ENCODE measurements around the gene TUBAL3. TPM values are rescaled to one million over a fixed set of nuclear protein-coding genes. Genes with fewer than 3 reads are reported as not detected.
"Not testable (repeated sequence)": the region's sequence is repeated elsewhere in the genome, so short reads cannot be mapped to it uniquely, and the experiment has no call there.

TUBAL3 gene
- total RNA-seq, 1 experiment from 2014 or later: not detected

DNA sequence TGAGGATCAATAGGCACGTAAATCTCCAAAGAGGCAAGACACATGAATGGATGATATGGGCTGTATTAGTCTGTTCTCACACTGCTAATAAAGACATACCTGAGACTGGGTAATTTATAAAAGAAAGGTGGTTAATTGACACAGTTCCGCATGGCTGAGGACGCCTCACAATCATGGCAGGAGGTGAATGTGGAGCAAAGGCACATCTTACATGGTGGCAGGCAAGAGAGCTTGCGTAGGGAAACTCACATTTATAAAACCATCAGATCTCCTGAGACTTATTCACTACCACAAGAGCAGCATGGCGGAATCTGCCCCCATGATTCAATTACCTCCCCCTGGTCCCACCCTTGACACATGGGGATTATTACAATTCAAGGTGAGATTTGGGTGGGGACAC lies 25.4 kb downstream of the TUBAL3 start:
- H3K27me3 Mint-ChIP-seq (ENCODE audit: low read depth); H3K79me1 ChIP-seq (ENCODE audit: insufficient read depth, low read depth, low read length, poor library complexity, severe bottlenecking): not testable (repeated sequence)
- H3K9me3 Mint-ChIP-seq: peaks cover 17 to 23% of the 10 kb centered on the region in 2 experiments

More for the DNA sequence above, 25.4 kb downstream of the TUBAL3 start:
- H3K9me3 ChIP-seq (ENCODE audit: control insufficient read depth, low read depth, low read length); H2AK5ac ChIP-seq (ENCODE audit: insufficient read length, low read length); H3K79me2 ChIP-seq (ENCODE audit: insufficient read depth, low read length); H3K14ac ChIP-seq (ENCODE audit: insufficient read depth, low read length); H3K27ac Mint-ChIP-seq; H2BK20ac ChIP-seq (ENCODE audit: low read depth, low read length, poor library complexity, severe bottlenecking); H3T11ph ChIP-seq (ENCODE audit: low read length); H2AFZ ChIP-seq (ENCODE audit: low read length); H3K9ac ChIP-seq (ENCODE audit: extremely low read depth, insufficient read length, low read length); H3K56ac ChIP-seq (ENCODE audit: insufficient read length, low read depth, low read length); H2BK12ac ChIP-seq (ENCODE audit: insufficient read length, low read depth, low read length); H3K23ac ChIP-seq (ENCODE audit: insufficient read length, low read depth, low read length); H3K4ac ChIP-seq (ENCODE audit: low read depth, low read length); H2BK15ac ChIP-seq (ENCODE audit: low read depth, low read length); H4K91ac ChIP-seq (ENCODE audit: insufficient read length, low read depth, low read length); H4K20me1 ChIP-seq (ENCODE audit: control insufficient read depth, insufficient read depth, insufficient read length); H4K8ac ChIP-seq (replicated peaks; ENCODE audit: insufficient read length, low read depth, low read length); DNase-seq; H3K27me3 ChIP-seq (ENCODE audit: insufficient read depth, low read length); H3K36me3 Mint-ChIP-seq (ENCODE audit: insufficient read depth in 1 of 3, low read depth in 3 of 3); H2BK120ac ChIP-seq (ENCODE audit: low read depth, low read length, poor library complexity, severe bottlenecking); H3K23me2 ChIP-seq (ENCODE audit: insufficient read length, low read depth, low read length, poor library complexity, severe bottlenecking); H4K5ac ChIP-seq (ENCODE audit: insufficient read length, low read depth, low read length); H3K18ac ChIP-seq (ENCODE audit: insufficient read length, low read depth, low read length); H3K27ac ChIP-seq (ENCODE audit: insufficient read length, low read depth, low read length); H3K4me1 Mint-ChIP-seq; H2BK5ac ChIP-seq (ENCODE audit: insufficient read length, low read length); H3K4me1 ChIP-seq (ENCODE audit: insufficient read depth, low read length); H3K4me2 ChIP-seq (ENCODE audit: insufficient read depth, insufficient read length, low read length); H3K4me3 Mint-ChIP-seq: not testable (repeated sequence)
- no CpG with 5 or more reads among the region's 5 CpGs for WGBS (ENCODE audit: extremely low coverage, insufficient read length, low lambda C conversion rate)
